GM19035 (cell line): Measurements from ENCODE around the gene CHTOP.

ENCODE experiments used
- ATAC-seq: cut with Tn5 transposase; IDR thresholded peaks from one replicate; pipeline ENCODE4 v1.9.1; 2021; ENCODE audit not compliant: unreplicated experiment

CHTOP gene

GRCh38 chr1:153683854-153684253, 50.0 kb downstream of the CHTOP start:
- ATAC-seq, result no peak

GRCh38 chr1:153684892-153685291, 51.0 kb downstream of the CHTOP start:
- no peak for ATAC-seq

GRCh38 chr1:153685544-153686340, 51.9 kb downstream of the CHTOP start:
- no peak for ATAC-seq

- ATAC-seq, result no peak
These were observed 53.7 kb downstream of the CHTOP start for GRCh38 chr1:153687346-153688125.

- ATAC-seq, result no peak
These were observed 54.4 kb downstream of the CHTOP start for GRCh38 chr1:153688276-153688675.

- ATAC-seq, result no peak
These were observed 55.0 kb downstream of the CHTOP start for GRCh38 chr1:153688736-153689328.

GRCh38 chr1:153693466-153693865, 59.6 kb downstream of the CHTOP start:
- ATAC-seq, result no peak
